Type B pancreatic cell (in vitro differentiated cells): Measurements from ENCODE around the gene TMTC2. TPM values are rescaled to one million over a fixed set of nuclear protein-coding genes. Genes with fewer than 3 reads are reported as not detected.

Experiments
- DNase-seq: peaks from one replicate; pipeline ENCODE4 v3.0.0; 2021; ENCODE audit warnings: mixed read lengths; ENCODE audit not compliant: unreplicated experiment; ENCODE audit errors: extremely low spot score
- H3K27ac Mint-ChIP-seq: 2 replicates; pipeline ENCODE4 v1.8.0; 2021; ENCODE audit warnings: mild to moderate bottlenecking, mixed read lengths
- H3K27me3 Mint-ChIP-seq: 2 replicates; pipeline ENCODE4 v1.8.0; 2021; ENCODE audit warnings: mixed read lengths
- H3K36me3 Mint-ChIP-seq: 2 replicates; pipeline ENCODE4 v1.8.0; 2021; ENCODE audit warnings: mixed read lengths
- H3K4me1 Mint-ChIP-seq: one replicate; pipeline ENCODE4 v1.8.0; 2021; ENCODE audit warnings: mixed read lengths; ENCODE audit not compliant: unreplicated experiment
- H3K4me3 Mint-ChIP-seq: 2 replicates; pipeline ENCODE4 v1.8.0; 2021; ENCODE audit warnings: mild to moderate bottlenecking, mixed read lengths
- H3K9me3 Mint-ChIP-seq: 2 replicates; pipeline ENCODE4 v1.8.0; 2021; ENCODE audit warnings: mixed read lengths
- CTCF ChIP-seq: fragments of 200-600 bp; sonication (generic); conservative IDR thresholded peaks from 2 replicates; pipeline ENCODE4 v1.5.0; 2021; ENCODE audit warnings: antibody characterized with exemption, mild to moderate bottlenecking
- total RNA-seq: library from RNA; stranded (reverse); gene quantifications from 2 replicates; pipeline ENCODE4 v1.2.1, GENCODE V29; 2021; ENCODE audit warnings: low replicate concordance

TMTC2 gene
- total RNA-seq, 1 donor from 2014 or later = 31.0 TPM

- Mint-ChIP-seq H3K4me1 (peaks cover 23% of the 10 kb centered on the region), H3K4me3 (peak overlapping the region; percentile 7), H3K9me3 (no peaks in the 10 kb centered on the region), H3K27ac (peak overlapping the region; percentile 10), H3K27me3 (no peaks in the 10 kb centered on the region), H3K36me3 (no peaks in the 10 kb centered on the region)
- DNase-seq = no peak
- TF ChIP-seq CTCF = no peak
These were observed 3.9 kb upstream of the TMTC2 start for GRCh38 chr12:82682851-82683261.

GRCh38 chr12:82685790-82686167 is 927 bp upstream of the TMTC2 start:
- DNase-seq = peak; percentile 93
- peak overlapping the region; percentile 97 for H3K27ac Mint-ChIP-seq
- H3K27me3 Mint-ChIP-seq = no peaks in the 10 kb centered on the region
- H3K9me3 Mint-ChIP-seq = no peaks in the 10 kb centered on the region
- peaks cover 31% of the 10 kb centered on the region for H3K4me1 Mint-ChIP-seq
- peak overlapping the region; percentile 97 for H3K4me3 Mint-ChIP-seq
- no peaks in the 10 kb centered on the region for H3K36me3 Mint-ChIP-seq
- peak; percentile 95 for TF ChIP-seq CTCF

- H3K27ac Mint-ChIP-seq = peak overlapping the region; percentile 97
- H3K9me3 Mint-ChIP-seq = no peaks in the 10 kb centered on the region
- H3K4me1 Mint-ChIP-seq = peaks cover 31% of the 10 kb centered on the region
- H3K27me3 Mint-ChIP-seq = no peaks in the 10 kb centered on the region
- H3K4me3 Mint-ChIP-seq = peak overlapping the region; percentile 97
- no peaks in the 10 kb centered on the region for H3K36me3 Mint-ChIP-seq
- no peak for TF ChIP-seq CTCF
- DNase-seq = peak; percentile 80
These were observed 610 bp downstream of the TMTC2 start for GRCh38 chr12:82687021-82688011.

GRCh38 chr12:82688035-82688501 is 1.4 kb downstream of the TMTC2 start:
- H3K9me3 Mint-ChIP-seq = no peaks in the 10 kb centered on the region
- peak overlapping the region; percentile 97 for H3K4me3 Mint-ChIP-seq
- DNase-seq = no peak
- peaks cover under 1% of the 10 kb centered on the region for H3K36me3 Mint-ChIP-seq
- peaks cover 24% of the 10 kb centered on the region for H3K4me1 Mint-ChIP-seq
- TF ChIP-seq CTCF = peak; percentile 39
- H3K27me3 Mint-ChIP-seq = no peaks in the 10 kb centered on the region
- peak overlapping the region; percentile 97 for H3K27ac Mint-ChIP-seq

GRCh38 chr12:82688596-82688995 is 1.9 kb downstream of the TMTC2 start:
- Mint-ChIP-seq H3K4me1 (peaks cover 23% of the 10 kb centered on the region), H3K27me3 (no peaks in the 10 kb centered on the region), H3K36me3 (peaks cover 6% of the 10 kb centered on the region), H3K4me3 (peak overlapping the region; percentile 97), H3K27ac (peak overlapping the region; percentile 97), H3K9me3 (no peaks in the 10 kb centered on the region)
- DNase-seq = no peak
- no peak for TF ChIP-seq CTCF
